Measurements from ENCODE around the gene FILIP1. TPM values are rescaled to one million over a fixed set of nuclear protein-coding genes. Genes with fewer than 3 reads are reported as not detected.
A peak's percentile ranks its signal among the peaks of the same experiment; 100 is the strongest.

The FILIP1 gene, protein sequence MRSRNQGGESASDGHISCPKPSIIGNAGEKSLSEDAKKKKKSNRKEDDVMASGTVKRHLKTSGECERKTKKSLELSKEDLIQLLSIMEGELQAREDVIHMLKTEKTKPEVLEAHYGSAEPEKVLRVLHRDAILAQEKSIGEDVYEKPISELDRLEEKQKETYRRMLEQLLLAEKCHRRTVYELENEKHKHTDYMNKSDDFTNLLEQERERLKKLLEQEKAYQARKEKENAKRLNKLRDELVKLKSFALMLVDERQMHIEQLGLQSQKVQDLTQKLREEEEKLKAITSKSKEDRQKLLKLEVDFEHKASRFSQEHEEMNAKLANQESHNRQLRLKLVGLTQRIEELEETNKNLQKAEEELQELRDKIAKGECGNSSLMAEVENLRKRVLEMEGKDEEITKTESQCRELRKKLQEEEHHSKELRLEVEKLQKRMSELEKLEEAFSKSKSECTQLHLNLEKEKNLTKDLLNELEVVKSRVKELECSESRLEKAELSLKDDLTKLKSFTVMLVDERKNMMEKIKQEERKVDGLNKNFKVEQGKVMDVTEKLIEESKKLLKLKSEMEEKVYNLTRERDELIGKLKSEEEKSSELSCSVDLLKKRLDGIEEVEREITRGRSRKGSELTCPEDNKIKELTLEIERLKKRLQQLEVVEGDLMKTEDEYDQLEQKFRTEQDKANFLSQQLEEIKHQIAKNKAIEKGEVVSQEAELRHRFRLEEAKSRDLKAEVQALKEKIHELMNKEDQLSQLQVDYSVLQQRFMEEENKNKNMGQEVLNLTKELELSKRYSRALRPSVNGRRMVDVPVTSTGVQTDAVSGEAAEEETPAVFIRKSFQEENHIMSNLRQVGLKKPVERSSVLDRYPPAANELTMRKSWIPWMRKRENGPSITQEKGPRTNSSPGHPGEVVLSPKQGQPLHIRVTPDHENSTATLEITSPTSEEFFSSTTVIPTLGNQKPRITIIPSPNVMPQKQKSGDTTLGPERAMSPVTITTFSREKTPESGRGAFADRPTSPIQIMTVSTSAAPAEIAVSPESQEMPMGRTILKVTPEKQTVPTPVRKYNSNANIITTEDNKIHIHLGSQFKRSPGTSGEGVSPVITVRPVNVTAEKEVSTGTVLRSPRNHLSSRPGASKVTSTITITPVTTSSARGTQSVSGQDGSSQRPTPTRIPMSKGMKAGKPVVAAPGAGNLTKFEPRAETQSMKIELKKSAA (N-terminal part only)
- 3.2 TPM for total RNA-seq

DNA sequence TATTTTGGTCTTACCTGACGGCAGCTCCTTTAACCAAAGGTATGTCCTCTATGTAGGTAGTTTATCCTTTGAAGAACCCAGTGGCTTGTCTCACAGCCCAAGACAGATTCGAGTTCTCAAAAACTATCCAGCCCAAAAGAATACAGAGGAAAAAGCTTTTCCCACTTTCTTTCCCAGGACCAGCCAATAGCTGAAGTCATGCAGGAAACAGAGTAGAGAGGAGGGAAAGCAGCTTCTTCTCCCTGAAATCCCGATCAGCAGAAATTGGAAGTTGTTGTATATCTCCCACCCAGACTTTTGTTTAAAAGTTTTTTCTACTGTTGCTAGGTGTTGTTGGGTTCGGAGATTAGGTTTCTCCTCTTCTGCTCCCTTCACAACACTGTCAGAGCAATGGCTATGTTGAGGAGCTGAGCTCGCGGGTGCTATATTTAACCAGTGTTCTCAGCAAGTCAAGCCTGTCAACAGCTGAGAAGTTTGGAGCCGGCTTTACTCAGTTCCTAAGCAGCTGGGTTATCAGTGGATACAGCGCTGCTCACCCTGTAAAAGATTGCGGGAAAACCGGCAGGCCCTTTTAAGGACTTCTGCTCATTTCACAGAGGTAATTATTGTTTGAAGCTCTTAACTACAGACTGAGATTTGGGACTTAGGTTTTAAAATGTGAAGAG is at the start of gene FILIP1:
TSS of gene FILIP1 (minus strand) at position 401 of the 665 bp plus-strand sequence. CDS start 78,828 bp downstream, outside the sequence.
- Histone ChIP-seq H3K4me3 (peak within 1 kb of the TSS; percentile 26 to 28), H3K27ac (peak within 1 kb of the TSS; percentile 44)

DNA sequence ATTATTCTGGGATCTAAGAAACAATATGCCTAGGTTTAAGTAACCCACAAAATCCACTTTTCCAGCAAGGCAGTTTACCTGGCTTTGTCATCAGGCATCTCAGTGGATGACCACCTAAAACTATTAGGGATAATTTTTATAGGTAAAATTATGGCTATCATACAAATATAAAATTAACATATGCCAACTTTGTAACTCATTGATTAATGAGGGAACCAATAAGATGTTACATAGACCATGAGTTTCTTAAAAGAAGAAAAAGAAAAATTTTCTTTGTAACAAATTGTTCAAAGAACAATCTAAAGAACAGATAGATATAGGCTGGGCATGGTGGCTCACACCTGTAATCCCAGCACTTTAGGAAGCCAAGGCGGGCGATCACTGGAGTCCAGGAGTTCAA is 49.7 kb upstream of the FILIP1 start:
- TF ChIP-seq, protein P1, sequence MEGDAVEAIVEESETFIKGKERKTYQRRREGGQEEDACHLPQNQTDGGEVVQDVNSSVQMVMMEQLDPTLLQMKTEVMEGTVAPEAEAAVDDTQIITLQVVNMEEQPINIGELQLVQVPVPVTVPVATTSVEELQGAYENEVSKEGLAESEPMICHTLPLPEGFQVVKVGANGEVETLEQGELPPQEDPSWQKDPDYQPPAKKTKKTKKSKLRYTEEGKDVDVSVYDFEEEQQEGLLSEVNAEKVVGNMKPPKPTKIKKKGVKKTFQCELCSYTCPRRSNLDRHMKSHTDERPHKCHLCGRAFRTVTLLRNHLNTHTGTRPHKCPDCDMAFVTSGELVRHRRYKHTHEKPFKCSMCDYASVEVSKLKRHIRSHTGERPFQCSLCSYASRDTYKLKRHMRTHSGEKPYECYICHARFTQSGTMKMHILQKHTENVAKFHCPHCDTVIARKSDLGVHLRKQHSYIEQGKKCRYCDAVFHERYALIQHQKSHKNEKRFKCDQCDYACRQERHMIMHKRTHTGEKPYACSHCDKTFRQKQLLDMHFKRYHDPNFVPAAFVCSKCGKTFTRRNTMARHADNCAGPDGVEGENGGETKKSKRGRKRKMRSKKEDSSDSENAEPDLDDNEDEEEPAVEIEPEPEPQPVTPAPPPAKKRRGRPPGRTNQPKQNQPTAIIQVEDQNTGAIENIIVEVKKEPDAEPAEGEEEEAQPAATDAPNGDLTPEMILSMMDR (IDR thresholded peaks at IDR 0.05) = no peak
- TF ChIP-seq POLR2AphosphoS5 (IDR thresholded peaks at IDR 0.05; ENCODE audit: insufficient read depth in 1 of 2, low read depth in 1 of 2) (no peak), POLR2A (IDR thresholded peaks at IDR 0.05) (no peak)
- H3K27me3 ChIP-seq = no peaks in the 10 kb centered on the region
- H3K4me3 ChIP-seq = no peak overlapping the region
- no peaks in the 10 kb centered on the region for H3K9me3 ChIP-seq
- no peaks in the 10 kb centered on the region for H3K4me1 ChIP-seq
- no peaks in the 10 kb centered on the region for H3K36me3 ChIP-seq
- no peak overlapping the region for H3K27ac ChIP-seq
- DNase-seq (ENCODE audit: extremely low spot score in 2 of 2) = no peak
- intact Hi-C loops (cut with DNase I) = no loop called here

More for the DNA sequence above, at the start of gene FILIP1:
- Histone ChIP-seq H3K9me3 (no peaks in the 10 kb centered on the region), H3K36me3 (no peaks in the 10 kb centered on the region), H3K27me3 (no peaks in the 10 kb centered on the region), H3K4me1 (no peaks in the 10 kb centered on the region)
- TF ChIP-seq, protein P1 (IDR thresholded peaks at IDR 0.05) = no peak
- TF ChIP-seq POLR2AphosphoS5 (IDR thresholded peaks at IDR 0.05; ENCODE audit: insufficient read depth in 1 of 2, low read depth in 1 of 2) (peak in 1 of 2 donors; percentile 48), POLR2A (IDR thresholded peaks at IDR 0.05) (peak in 1 of 2 donors; percentile 14)
- intact Hi-C loops (cut with DNase I) = no loop called here
- no peak for DNase-seq (ENCODE audit: extremely low spot score in 2 of 2)

DNA sequence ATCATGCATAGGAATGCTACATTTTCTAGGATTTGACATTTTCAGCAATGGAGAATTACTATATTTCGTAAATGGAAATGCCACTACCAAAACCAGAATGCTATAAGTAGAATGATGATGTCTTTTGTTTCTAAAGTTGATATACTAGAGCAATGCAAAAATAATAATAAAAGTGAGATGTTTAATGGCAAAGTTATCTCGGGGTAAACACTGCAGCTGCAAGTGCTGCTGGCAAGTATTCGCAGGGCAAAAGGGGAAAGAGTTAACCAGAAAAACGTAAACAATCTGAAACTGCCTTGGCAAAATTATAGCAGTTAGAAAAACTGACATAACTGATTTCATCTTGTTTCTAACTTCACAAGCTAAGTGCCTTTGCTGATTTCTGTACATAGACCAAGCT is 45.5 kb upstream of the FILIP1 start:
- intact Hi-C loops (cut with DNase I) = no loop called here
- Histone ChIP-seq H3K27ac (no peak overlapping the region), H3K36me3 (no peaks in the 10 kb centered on the region), H3K27me3 (no peaks in the 10 kb centered on the region), H3K4me1 (no peaks in the 10 kb centered on the region), H3K9me3 (no peaks in the 10 kb centered on the region), H3K4me3 (no peak overlapping the region)
- no peak for TF ChIP-seq POLR2AphosphoS5 (IDR thresholded peaks at IDR 0.05; ENCODE audit: insufficient read depth in 1 of 2, low read depth in 1 of 2)
- DNase-seq (ENCODE audit: extremely low spot score in 2 of 2) = no peak

DNA sequence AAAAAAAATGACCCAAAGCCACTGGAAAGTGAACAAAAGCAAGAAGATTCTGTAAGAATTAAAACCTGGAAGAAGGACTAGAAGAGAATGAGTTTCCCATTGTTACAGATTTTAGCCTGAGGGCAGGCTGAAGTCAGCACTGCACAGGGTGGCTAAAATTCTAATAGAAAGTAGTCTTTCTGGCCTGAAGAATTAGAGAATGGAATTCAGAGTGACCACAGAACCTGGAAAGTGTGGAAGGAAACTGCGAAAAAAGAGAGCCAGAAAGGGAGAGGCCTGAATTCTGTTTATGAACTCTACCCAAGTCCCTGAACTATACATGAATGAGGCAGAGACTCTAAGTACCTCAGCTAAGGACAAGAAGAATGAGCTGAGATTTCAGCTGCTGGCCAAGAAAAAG is 38.9 kb upstream of the FILIP1 start:
- Histone ChIP-seq H3K27ac (no peak overlapping the region), H3K4me3 (no peak overlapping the region), H3K36me3 (no peaks in the 10 kb centered on the region), H3K9me3 (no peaks in the 10 kb centered on the region), H3K4me1 (no peaks in the 10 kb centered on the region), H3K27me3 (no peaks in the 10 kb centered on the region)
- intact Hi-C loops (cut with DNase I) = no loop called here
- TF ChIP-seq POLR2AphosphoS5 (IDR thresholded peaks at IDR 0.05; ENCODE audit: insufficient read depth in 1 of 2, low read depth in 1 of 2) (no peak), POLR2A (IDR thresholded peaks at IDR 0.05) (no peak)
- TF ChIP-seq, protein P1 (IDR thresholded peaks at IDR 0.05) = no peak
- no peak for DNase-seq (ENCODE audit: extremely low spot score in 2 of 2)
